OCI-LY1 (cell line): ENCODE results near the gene VIPR2.

Source experiments
- H2AFZ ChIP-seq: fragments of 200-600 bp; sonication (generic), shearing (Covaris generic); 2 replicates; pipeline ENCODE4 v1.6.0; 2014; ENCODE audit warnings: antibody characterized with exemption, mild to moderate bottlenecking, low read length
- H3F3A ChIP-seq: fragments of 200-600 bp; sonication (generic), shearing (Covaris generic); 2 replicates; pipeline ENCODE4 v1.6.0; 2014; ENCODE audit warnings: mild to moderate bottlenecking, antibody characterized with exemption, low read length, moderate library complexity; ENCODE audit not compliant: insufficient read depth
- H3K27ac ChIP-seq: fragments of 200-600 bp; sonication (generic); 2 replicates; pipeline ENCODE4 v1.5.1; 2014; ENCODE audit warnings: low read length, mixed run types, mild to moderate bottlenecking, low read depth; ENCODE audit not compliant: poor library complexity, severe bottlenecking
- H3K27me3 ChIP-seq: fragments of 200-600 bp; sonication (generic); 2 replicates; pipeline ENCODE4 v1.6.0; 2014; ENCODE audit warnings: antibody characterized with exemption, mild to moderate bottlenecking, low read length, moderate library complexity; ENCODE audit not compliant: insufficient read depth
- H3K36me3 ChIP-seq: fragments of 200-600 bp; sonication (generic); 2 replicates; pipeline ENCODE4 v1.6.1; 2014; ENCODE audit warnings: mild to moderate bottlenecking, antibody characterized with exemption, low read length, moderate library complexity, mixed read lengths; ENCODE audit not compliant: insufficient read depth
- H3K4me1 ChIP-seq: fragments of 200-600 bp; sonication (generic); 2 replicates; pipeline ENCODE4 v1.5.1; 2014; ENCODE audit warnings: mild to moderate bottlenecking, low read length, moderate library complexity; ENCODE audit not compliant: insufficient read depth, severe bottlenecking
- H3K4me2 ChIP-seq: fragments of 200-600 bp; sonication (generic), shearing (Covaris generic); 2 replicates; pipeline ENCODE4 v1.6.1; 2014; ENCODE audit warnings: low read length
- H3K4me3 ChIP-seq: fragments of 200-600 bp; sonication (generic); 2 replicates; pipeline ENCODE4 v1.5.1; 2014; ENCODE audit warnings: low read length, low read depth, mild to moderate bottlenecking, mixed read lengths; ENCODE audit not compliant: poor library complexity, severe bottlenecking
- H3K79me2 ChIP-seq: fragments of 200-600 bp; shearing (Covaris generic); 2 replicates; pipeline ENCODE4 v1.6.1; 2016; ENCODE audit warnings: mixed run types, low read length, mixed read lengths; ENCODE audit not compliant: insufficient read depth
- H3K9ac ChIP-seq: fragments of 200-600 bp; sonication (generic), shearing (Covaris generic); 2 replicates; pipeline ENCODE4 v1.6.1; 2014; ENCODE audit warnings: mild to moderate bottlenecking, low read length, mixed read lengths
- H3K9me2 ChIP-seq: fragments of 200-600 bp; sonication (generic), shearing (Covaris generic); 2 replicates; pipeline ENCODE4 v1.6.1; 2014; ENCODE audit warnings: low read depth, mild to moderate bottlenecking, low read length, mixed read lengths
- H3K9me3 ChIP-seq: fragments of 200-600 bp; shearing (Covaris generic); 2 replicates; pipeline ENCODE4 v1.6.1; 2014; ENCODE audit warnings: low read length, mixed read lengths
- H4K20me1 ChIP-seq: fragments of 200-600 bp; sonication (generic), shearing (Covaris generic); 2 replicates; pipeline ENCODE4 v1.6.0; 2016; ENCODE audit warnings: mild to moderate bottlenecking, low read length; ENCODE audit not compliant: insufficient read depth
- CTCF ChIP-seq: fragments of 200-600 bp; sonication (generic), shearing (Covaris generic); IDR thresholded peaks from 2 replicates; pipeline ENCODE4 v1.5.1; 2017; ENCODE audit warnings: mild to moderate bottlenecking, antibody characterized with exemption, low read length, moderate library complexity, mixed read lengths
- EZH2 ChIP-seq: fragments of 200-600 bp; sonication (generic), shearing (Covaris generic); IDR thresholded peaks from 2 replicates; pipeline ENCODE4 v1.8.0; 2017; ENCODE audit warnings: borderline replicate concordance, mixed run types, mild to moderate bottlenecking, antibody characterized with exemption, low read length, moderate library complexity, mixed read lengths

VIPR2 gene

GRCh38 chr7:159172400-159172799 is 27.7 kb upstream of the VIPR2 start:
- no peaks in the 10 kb centered on the region for H3K36me3 ChIP-seq
- H3K27me3 ChIP-seq = no peaks in the 10 kb centered on the region; the same call in 1 of the 2 replicates
- H3F3A ChIP-seq = no peaks in the 10 kb centered on the region
- no peak overlapping the region for H3K27ac ChIP-seq
- H3K4me3 ChIP-seq = no peak overlapping the region
- TF ChIP-seq CTCF = no peak
- no peak for TF ChIP-seq EZH2
- H3K79me2 ChIP-seq = no peaks in the 10 kb centered on the region
- H3K4me1 ChIP-seq = no peaks in the 10 kb centered on the region
- H3K9ac ChIP-seq = no peak overlapping the region
- no peaks in the 10 kb centered on the region for H4K20me1 ChIP-seq
- no peaks in the 10 kb centered on the region for H3K9me2 ChIP-seq
- no peak overlapping the region for H3K4me2 ChIP-seq
- H2AFZ ChIP-seq = no peak overlapping the region
- H3K9me3 ChIP-seq = no peaks in the 10 kb centered on the region

- Histone ChIP-seq H3K27ac (no peak overlapping the region), H3K9ac (no peak overlapping the region), H2AFZ (no peak overlapping the region), H3K9me2 (no peaks in the 10 kb centered on the region), H3K4me1 (no peaks in the 10 kb centered on the region), H3K9me3 (peaks cover 7% of the 10 kb centered on the region; the same call in 1 of the 2 replicates), H3K27me3 (no peaks in the 10 kb centered on the region; the same call in 1 of the 2 replicates), H3K4me3 (no peak overlapping the region), H3K79me2 (no peaks in the 10 kb centered on the region), H3F3A (no peaks in the 10 kb centered on the region), H3K36me3 (no peaks in the 10 kb centered on the region), H4K20me1 (no peaks in the 10 kb centered on the region), H3K4me2 (no peak overlapping the region)
- TF ChIP-seq EZH2 (no peak), CTCF (no peak)
Observed at GRCh38 chr7:159169391-159169790, 24.7 kb upstream of the VIPR2 start.

- Histone ChIP-seq H4K20me1 (no peaks in the 10 kb centered on the region), H3K9ac (no peak overlapping the region), H3K79me2 (no peaks in the 10 kb centered on the region), H3K9me3 (peaks cover 7% of the 10 kb centered on the region; the same call in 1 of the 2 replicates), H3K27ac (no peak overlapping the region), H3F3A (no peaks in the 10 kb centered on the region), H3K4me2 (no peak overlapping the region), H3K4me3 (no peak overlapping the region), H2AFZ (no peak overlapping the region), H3K9me2 (no peaks in the 10 kb centered on the region), H3K36me3 (no peaks in the 10 kb centered on the region), H3K27me3 (no peaks in the 10 kb centered on the region; the same call in 1 of the 2 replicates), H3K4me1 (no peaks in the 10 kb centered on the region)
- TF ChIP-seq EZH2 (no peak), CTCF (no peak)
Observed at GRCh38 chr7:159167139-159167538, 22.5 kb upstream of the VIPR2 start.
